ENCODE results near the gene ENO3. TPM values are rescaled to one million over a fixed set of nuclear protein-coding genes. Genes with fewer than 3 reads are reported as not detected.

The ENO3 gene
- polyA plus RNA-seq, 3 donors, result 16.0 to 22.9 (median 16.7) TPM

- DNase-seq (ENCODE audit: low read depth in 3 of 3, low spot score in 2 of 3), result no peak
Observed at GRCh38 chr17:4972322-4972721, 21.4 kb downstream of the ENO3 start.

- no peak for DNase-seq (ENCODE audit: low read depth in 3 of 3, low spot score in 2 of 3)
Observed at GRCh38 chr17:4972752-4973151, 21.8 kb downstream of the ENO3 start.

- no peak for DNase-seq (ENCODE audit: low read depth in 3 of 3, low spot score in 2 of 3)
Observed at GRCh38 chr17:4973256-4974114, 22.6 kb downstream of the ENO3 start.

- no peak for DNase-seq (ENCODE audit: low read depth in 3 of 3, low spot score in 2 of 3)
Observed at GRCh38 chr17:4974115-4974670, 23.3 kb downstream of the ENO3 start.

- no peak for DNase-seq (ENCODE audit: low read depth in 3 of 3, low spot score in 2 of 3)
Observed at GRCh38 chr17:4978726-4979125, 27.8 kb downstream of the ENO3 start.

- DNase-seq (ENCODE audit: low read depth in 3 of 3, low spot score in 2 of 3), result peak in 1 of 3 donors; percentile 74
Observed at GRCh38 chr17:4980644-4981216, 29.8 kb downstream of the ENO3 start.

- DNase-seq (ENCODE audit: low read depth in 3 of 3, low spot score in 2 of 3), result no peak
Observed at GRCh38 chr17:4982305-4982704, 31.4 kb downstream of the ENO3 start.

GRCh38 chr17:4986403-4986802 lies 35.5 kb downstream of the ENO3 start:
- no peak for DNase-seq (ENCODE audit: low read depth in 3 of 3, low spot score in 2 of 3)

GRCh38 chr17:4986951-4987766 lies 36.2 kb downstream of the ENO3 start, which contains the start of gene CAMTA2:
Gene CAMTA2 (minus strand): TSS chr17:4987675. CDS start chr17:4986222, 1,453 bp downstream.
- peak in 1 of 3 donors; percentile 55 for DNase-seq (ENCODE audit: low read depth in 3 of 3, low spot score in 2 of 3)

GRCh38 chr17:4987767-4988567 lies 37.0 kb downstream of the ENO3 start:
- no peak for DNase-seq (ENCODE audit: low read depth in 3 of 3, low spot score in 2 of 3)

GRCh38 chr17:4994081-4994595 lies 43.2 kb downstream of the ENO3 start:
- DNase-seq (ENCODE audit: low read depth in 3 of 3, low spot score in 2 of 3), result no peak

- DNase-seq (ENCODE audit: low read depth in 3 of 3, low spot score in 2 of 3), result peak; percentile 76 to 81 (median 80)
Observed at GRCh38 chr17:4997302-4998026, 46.5 kb downstream of the ENO3 start, which contains the start of the genes INCA1 and KIF1C. Gene INCA1 (minus strand): TSS chr17:4997522. CDS start chr17:4994437, 3,085 bp downstream. Gene KIF1C (plus strand): TSS chr17:4997950. CDS start chr17:5000247, 2,297 bp downstream.

GRCh38 chr17:4998027-4998731 lies 47.3 kb downstream of the ENO3 start:
- DNase-seq (ENCODE audit: low read depth in 3 of 3, low spot score in 2 of 3), result no peak

GRCh38 chr17:4998732-4999429 lies 48.0 kb downstream of the ENO3 start:
- no peak for DNase-seq (ENCODE audit: low read depth in 3 of 3, low spot score in 2 of 3)

GRCh38 chr17:4999430-5000093 lies 48.6 kb downstream of the ENO3 start:
- no peak for DNase-seq (ENCODE audit: low read depth in 3 of 3, low spot score in 2 of 3)

GRCh38 chr17:5000237-5000639 lies 49.3 kb downstream of the ENO3 start:
- no peak for DNase-seq (ENCODE audit: low read depth in 3 of 3, low spot score in 2 of 3)

- no peak for DNase-seq (ENCODE audit: low read depth in 3 of 3, low spot score in 2 of 3)
Observed at GRCh38 chr17:5002121-5002788, 51.3 kb downstream of the ENO3 start.

All from right renal cortex interstitium (tissue), 3 donors.